Activated CD4-positive, alpha-beta T cell treated with anti-CD3 and anti-CD28 coated beads, Interleukin-2, amount 50 U/mL, for 1 hour (primary cell): Measurements from ENCODE around the gene SKIDA1.
"Not testable (repeated sequence)": the region's sequence is repeated elsewhere in the genome, so short reads cannot be mapped to it uniquely, and the experiment has no call there.

Experiments
- DNase-seq: peaks from one replicate; pipeline ENCODE4 v3.0.0-alpha.2; 2020

Gene SKIDA1

DNA sequence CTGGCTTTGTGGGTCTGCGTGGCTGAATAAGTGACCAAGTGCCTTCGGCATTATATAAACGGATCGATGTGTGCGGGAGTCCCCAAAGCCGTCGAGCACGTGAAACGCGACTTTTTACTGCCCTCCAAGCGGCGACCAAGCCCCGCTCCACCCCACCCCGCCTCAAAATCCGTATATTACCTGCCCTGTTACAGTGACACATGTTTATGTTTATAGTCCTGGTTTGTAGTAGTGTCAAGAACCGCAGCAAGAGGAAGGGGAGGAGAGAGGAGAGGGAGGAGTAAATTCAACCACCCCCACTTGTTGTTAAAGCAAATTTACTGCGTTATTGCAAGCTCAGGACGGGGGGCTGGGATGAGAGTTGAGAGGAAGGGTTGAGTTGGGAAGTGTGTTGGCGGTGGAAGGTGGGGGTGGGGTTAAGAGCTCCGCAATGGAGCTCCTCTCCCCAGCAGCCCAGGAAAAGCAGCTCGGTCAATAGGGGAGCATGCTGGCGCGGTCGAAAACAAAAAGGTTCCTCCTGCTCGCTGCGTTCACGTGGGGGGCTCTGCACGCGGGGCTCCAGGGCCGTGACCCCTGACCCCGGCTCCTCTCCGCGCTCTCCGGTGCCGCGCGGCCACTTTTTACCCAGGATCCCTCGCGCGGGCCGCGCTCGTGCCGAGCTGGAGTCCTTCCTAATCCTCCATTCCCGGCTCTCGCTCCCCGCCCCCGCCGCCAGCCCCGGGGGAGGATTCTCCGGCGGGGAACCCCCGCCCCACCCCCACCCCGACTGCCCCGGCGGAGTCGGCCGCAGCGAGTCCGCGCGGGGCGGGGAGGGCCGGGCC, at the start of gene SKIDA1:
SKIDA1 (minus strand) TSS at position 316 of the 821 bp plus-strand sequence. CDS start 7,860 bp downstream, outside the sequence.
- DNase-seq, result peak; percentile 49

DNA sequence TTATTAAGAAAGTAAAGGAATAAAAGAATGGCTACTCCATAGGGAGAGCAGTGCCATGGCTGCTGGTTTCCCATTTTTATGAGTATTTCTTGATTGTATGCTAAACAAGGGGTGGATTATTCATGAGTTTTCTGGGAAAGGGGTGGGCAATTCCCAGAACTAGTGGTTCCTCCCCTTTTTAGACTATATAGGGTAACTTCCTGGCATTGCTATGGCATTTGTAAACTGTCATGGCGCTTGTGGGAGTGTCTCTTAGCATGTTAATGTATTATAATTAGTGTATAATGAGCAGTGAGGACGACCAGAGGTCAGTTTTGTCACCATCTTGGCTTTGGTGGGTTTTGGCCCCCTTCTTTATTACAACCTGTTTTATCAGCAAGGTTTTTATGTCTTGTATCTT, 49.0 kb upstream of the SKIDA1 start:
- not testable (repeated sequence) for DNase-seq

DNA sequence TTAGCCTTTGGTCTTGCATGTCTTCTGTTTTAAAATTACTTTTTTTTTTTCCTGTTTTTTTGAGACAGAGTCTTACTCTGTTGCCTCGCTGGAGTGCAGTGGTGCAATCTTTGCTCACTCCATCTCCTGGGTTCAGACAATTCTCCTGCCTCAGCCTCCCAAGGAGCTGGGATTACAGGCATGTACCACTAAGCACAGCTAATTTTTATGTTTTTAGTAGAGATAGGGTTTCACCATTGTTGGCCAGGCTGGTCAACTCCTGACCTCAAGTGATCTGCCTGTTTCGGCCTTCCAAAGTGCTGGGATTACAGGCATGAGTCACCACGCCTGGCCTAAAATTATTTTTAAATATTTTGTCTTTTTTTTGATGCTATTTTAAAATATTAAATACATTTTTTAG, 47.1 kb upstream of the SKIDA1 start:
- DNase-seq, result no peak

GRCh38 chr10:21570761-21571521, 45.5 kb upstream of the SKIDA1 start:
- no peak for DNase-seq

- not testable (repeated sequence) for DNase-seq
These were observed 33.5 kb upstream of the SKIDA1 start for GRCh38 chr10:21558984-21559383.

DNA sequence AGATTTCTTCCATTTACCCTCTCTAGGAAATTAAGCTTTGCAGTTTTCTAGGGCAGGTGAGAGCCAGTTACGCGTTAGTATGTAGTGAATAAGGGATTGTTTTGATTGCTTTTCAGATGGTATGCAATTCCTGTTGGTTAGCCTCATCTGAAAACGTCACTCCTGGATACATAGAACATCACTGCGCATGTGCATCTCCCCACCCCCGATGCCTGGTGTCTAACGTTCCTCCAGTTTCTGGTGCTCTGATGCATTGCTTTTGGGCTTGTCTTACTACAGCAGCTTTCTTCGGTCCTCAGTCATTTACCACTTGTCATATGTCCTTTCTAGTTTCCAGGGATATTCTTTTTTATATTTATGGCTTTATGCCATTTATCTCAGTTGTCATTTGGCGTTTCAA, 31.0 kb upstream of the SKIDA1 start:
- DNase-seq, result no peak

DNA sequence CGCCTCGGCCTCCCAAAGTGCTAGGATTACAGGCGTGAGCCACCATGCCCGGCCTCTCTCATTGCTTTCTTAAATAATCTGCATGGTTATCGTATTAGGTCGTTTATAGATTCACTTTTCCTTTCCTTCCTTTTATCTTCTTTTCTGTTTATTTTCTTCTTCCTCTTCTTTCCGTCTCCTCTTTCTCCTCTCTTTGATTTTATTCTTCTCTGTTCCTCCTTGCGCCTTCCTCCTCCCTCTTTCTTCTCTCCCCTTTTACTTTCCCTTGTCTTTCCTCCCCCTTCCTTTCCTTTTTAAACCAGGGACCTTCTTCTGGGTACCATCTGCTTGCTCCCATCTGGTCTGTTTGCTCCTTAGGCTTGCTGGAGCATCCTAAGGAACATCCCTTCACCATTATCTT, 27.2 kb upstream of the SKIDA1 start:
- DNase-seq, result no peak

DNA sequence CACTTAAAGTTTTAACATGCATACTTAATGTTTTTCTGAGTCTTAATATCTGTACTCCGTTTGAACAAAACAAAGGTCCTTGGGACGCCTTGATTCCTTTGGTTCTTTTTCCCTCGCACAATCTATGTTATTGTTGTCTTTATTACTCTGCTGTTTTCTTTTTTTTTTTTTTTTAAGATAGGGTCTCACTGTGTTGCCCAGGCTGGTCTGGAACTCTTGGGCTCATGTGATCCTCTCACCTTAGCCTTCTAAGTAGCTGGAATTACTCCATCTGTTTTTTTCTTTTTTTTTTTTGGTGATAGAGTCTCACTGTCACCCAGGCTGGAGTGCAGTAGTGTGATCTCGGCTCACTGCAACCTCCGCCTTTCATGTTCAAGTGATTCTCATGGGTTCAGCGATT, 21.8 kb upstream of the SKIDA1 start:
- DNase-seq, result no peak

- not testable (repeated sequence) for DNase-seq
These were observed 15.2 kb upstream of the SKIDA1 start for GRCh38 chr10:21540701-21541100.

- DNase-seq, result no peak
These were observed 11.4 kb upstream of the SKIDA1 start for GRCh38 chr10:21536874-21537273.

DNA sequence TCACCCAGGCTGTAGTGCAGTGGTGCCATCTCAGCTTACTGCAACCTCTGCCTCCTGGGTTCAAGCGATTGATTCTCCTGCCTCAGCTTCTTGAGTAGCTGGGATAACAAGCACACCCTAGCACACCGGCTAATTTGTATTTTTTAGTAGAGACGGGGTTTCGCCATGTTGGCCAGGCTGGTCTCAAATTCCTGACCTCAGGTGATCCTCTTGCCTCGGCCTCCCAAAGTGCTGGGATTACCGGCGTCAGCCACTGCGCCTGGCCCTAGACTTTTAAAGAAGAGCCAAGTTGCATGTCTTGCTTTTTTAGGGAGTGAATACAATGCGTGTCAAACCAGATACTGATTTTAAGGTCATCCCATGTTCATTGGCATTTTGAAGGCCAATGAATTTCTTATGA, 10.5 kb upstream of the SKIDA1 start:
- DNase-seq, result not testable (repeated sequence)

DNA sequence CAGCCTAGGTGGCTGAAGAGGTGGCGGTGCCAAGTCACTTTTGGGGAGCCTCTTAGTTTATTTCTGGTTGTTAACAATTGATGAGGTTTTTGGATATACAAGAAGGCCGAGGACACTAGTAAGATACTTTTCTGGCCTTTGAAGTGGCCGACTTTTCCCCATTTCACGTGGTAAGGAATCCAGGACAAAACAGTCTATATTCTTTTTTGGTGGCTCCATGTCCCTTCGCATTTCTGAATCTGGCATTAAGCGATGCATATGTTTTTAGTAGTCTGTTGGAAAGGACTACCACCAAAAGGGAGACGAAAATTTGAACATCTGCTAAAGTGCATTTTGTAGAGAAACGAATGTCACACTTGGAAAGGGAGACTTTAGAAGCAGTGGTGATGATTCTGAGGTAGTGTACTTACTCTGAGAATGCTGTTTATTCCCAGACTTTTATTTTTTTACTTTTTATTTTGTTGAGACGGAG, 10.0 kb upstream of the SKIDA1 start:
- DNase-seq, result no peak

DNA sequence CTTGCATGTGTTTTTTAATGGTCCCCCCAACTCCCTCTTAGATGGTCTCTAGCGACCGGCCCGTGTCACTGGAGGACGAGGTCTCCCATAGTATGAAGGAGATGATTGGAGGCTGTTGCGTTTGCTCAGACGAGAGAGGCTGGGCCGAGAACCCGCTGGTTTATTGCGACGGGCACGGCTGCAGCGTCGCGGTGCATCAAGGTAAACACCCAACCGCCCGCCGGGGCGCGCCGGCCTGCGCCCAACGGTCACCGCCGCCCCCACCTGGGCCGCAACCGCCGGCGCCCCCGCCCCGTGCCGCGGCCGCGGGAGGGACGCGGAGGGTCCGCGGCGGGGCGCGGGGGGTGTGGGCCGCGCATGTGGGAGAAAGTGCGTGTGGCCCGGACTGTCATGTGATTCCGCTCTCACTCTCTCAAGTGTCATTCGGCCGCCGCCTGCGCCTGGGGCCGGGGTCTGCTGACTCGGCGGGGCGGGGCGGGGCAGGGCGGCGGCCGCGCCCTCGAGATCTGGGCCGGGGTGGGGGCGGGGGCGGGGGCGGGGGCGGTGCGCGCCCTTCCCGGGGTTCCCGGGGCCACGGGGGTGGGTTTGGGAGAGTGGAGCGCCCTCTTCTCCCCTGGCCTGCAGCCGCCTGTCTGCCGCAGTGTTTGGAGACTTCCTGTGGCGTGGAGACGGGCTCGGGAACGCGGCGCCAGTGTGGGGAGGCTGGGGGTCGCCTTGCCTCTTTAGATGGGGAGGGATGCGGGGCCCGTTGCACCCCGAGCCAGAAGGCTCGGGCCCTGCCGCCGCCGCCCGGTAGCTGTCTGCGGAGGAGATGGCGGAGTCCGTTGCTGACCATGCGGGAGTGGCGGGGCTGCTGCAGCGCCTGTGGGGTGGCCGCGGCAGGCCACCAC, 9.4 kb upstream of the SKIDA1 start:
- DNase-seq, result peak; percentile 52

DNA sequence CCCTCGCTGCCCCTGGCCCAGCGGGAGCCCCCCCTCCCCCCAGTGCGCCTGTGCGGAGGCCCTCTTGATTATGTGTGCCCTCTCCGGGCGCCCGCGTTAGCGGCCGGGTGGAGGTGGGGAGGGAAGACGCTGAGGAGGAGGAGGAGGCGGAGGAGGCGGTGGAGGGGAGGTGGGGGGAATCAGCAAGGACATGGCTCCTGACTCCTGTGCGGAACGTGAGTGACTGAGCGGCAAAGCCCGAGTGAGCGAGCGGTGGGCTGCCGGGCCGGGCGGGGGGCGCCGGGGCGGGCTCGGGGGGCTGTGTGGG, 8.8 kb upstream of the SKIDA1 start:
- DNase-seq, result no peak

- DNase-seq, result peak; percentile 88
These were observed 8.2 kb upstream of the SKIDA1 start, which contains the start of gene MLLT10 for GRCh38 chr10:21533467-21534279. Gene MLLT10, plus strand, starts transcription at chr10:21534232. Its CDS starts 413 bp downstream, at chr10:21534645.

- DNase-seq, result no peak
These were observed 7.4 kb upstream of the SKIDA1 start for GRCh38 chr10:21532694-21533466.

GRCh38 chr10:21531164-21531563, 5.7 kb upstream of the SKIDA1 start:
- DNase-seq, result no peak

DNA sequence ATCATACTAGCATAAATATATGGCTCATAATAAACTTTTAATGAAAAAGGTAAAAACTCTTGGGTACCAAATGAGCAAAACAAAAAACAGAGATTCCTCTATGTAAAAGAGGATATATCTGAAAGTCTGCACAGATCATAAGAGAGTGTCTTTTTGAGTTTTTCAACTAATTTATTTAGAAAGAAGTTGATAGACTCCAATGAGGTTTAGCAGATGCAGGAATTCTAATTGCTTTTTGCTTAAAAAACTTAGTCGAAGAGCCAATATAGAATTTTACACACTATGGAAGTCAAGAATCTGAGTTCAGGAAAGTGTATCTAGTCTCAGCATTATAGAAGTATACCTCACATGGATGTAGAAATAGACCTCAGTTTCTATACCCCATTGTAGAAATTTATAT, 5.2 kb upstream of the SKIDA1 start:
- DNase-seq, result no peak

DNA sequence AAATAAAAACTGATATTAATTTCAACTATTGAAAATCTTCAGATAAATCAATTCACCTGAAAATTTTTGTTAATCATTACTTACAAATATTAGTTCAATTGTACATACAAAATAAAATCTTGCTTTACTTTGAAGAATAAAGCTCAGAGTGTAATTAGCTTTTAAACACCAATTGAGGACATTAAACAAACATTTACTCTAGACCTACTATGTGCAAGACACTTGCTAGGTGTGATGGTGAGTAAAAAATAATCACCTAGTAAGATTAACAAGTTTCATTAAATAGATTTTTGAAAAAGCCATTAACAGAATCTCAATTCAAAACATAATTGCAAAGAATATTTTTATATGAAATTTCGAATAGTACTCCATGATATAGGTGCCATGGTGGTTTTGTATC, 4.7 kb upstream of the SKIDA1 start:
- no peak for DNase-seq

GRCh38 chr10:21529032-21529910, 3.8 kb upstream of the SKIDA1 start:
- no peak for DNase-seq
